Left lobe of liver (tissue), 2 donors: ENCODE results near the gene SKA2. TPM values are rescaled to one million over a fixed set of nuclear protein-coding genes. Genes with fewer than 3 reads are reported as not detected.
"Not testable (repeated sequence)": the region's sequence is repeated elsewhere in the genome, so short reads cannot be mapped to it uniquely, and the experiment has no call there.

ENCODE experiments used
- ATAC-seq: fragments of 200-7000 bp; cut with Tn5 transposase; one replicate; pipeline ENCODE4 v1.9.1; 2020; ENCODE audit warnings: mild to moderate bottlenecking, moderate library complexity
- DNase-seq: peaks from one replicate; pipeline ENCODE4 v3.0.0-alpha.2; 2020; ENCODE audit warnings: low spot score
- total RNA-seq: library from RNA; stranded (reverse); gene quantifications from one replicate; pipeline ENCODE4 v1.2.1, GENCODE V29; 2021
- donor health status: DM: no; HTN: no; CAD: no; lungs with moderate emphysema.
- donor health status: DM: no; HTN: yes; CAD: no.

The SKA2 gene
- total RNA-seq, 1 donor from 2014 or later, result 10.9 TPM

- DNase-seq (peak; percentile 75), ATAC-seq (peak; percentile 59)
These were observed 49.0 kb downstream of the SKA2 start for GRCh38 chr17:59105852-59106462.

- DNase-seq (no peak), ATAC-seq (no peak)
These were observed 53.8 kb downstream of the SKA2 start for GRCh38 chr17:59101178-59101577.

GRCh38 chr17:59097876-59098275 is 57.1 kb downstream of the SKA2 start:
- DNase-seq (no peak), ATAC-seq (no peak)

GRCh38 chr17:59094861-59095530 is 60.0 kb downstream of the SKA2 start:
- DNase-seq (no peak), ATAC-seq (no peak)

GRCh38 chr17:59093702-59094231 is 61.2 kb downstream of the SKA2 start:
- DNase-seq (no peak), ATAC-seq (no peak)

- ATAC-seq, result no peak
These were observed 61.8 kb downstream of the SKA2 start for GRCh38 chr17:59093145-59093701.

GRCh38 chr17:59090593-59090992 is 64.4 kb downstream of the SKA2 start:
- ATAC-seq, DNase-seq: not testable (repeated sequence)

More at GRCh38 chr17:59093145-59093701, 61.8 kb downstream of the SKA2 start:
- DNase-seq, result no peak

GRCh38 chr17:59084154-59084553 is 70.8 kb downstream of the SKA2 start:
- DNase-seq (no peak), ATAC-seq (no peak)

- ATAC-seq (no peak), DNase-seq (no peak)
These were observed 80.5 kb downstream of the SKA2 start for GRCh38 chr17:59074494-59074893.

GRCh38 chr17:59073972-59074371 is 81.0 kb downstream of the SKA2 start:
- no peak for DNase-seq
- no peak for ATAC-seq

GRCh38 chr17:59069856-59070255 is 85.1 kb downstream of the SKA2 start:
- DNase-seq (no peak), ATAC-seq (no peak)

GRCh38 chr17:59067756-59068155 is 87.2 kb downstream of the SKA2 start:
- DNase-seq (no peak), ATAC-seq (no peak)

GRCh38 chr17:59067340-59067739 is 87.6 kb downstream of the SKA2 start:
- ATAC-seq, result no peak
- DNase-seq, result no peak

GRCh38 chr17:59062509-59062908 is 92.5 kb downstream of the SKA2 start:
- ATAC-seq (no peak), DNase-seq (no peak)

Other genes starting within 250 kb of the SKA2 start
- gene TRIM37, start 48.3 kb downstream of the SKA2 start, total RNA-seq, result 11.2 TPM
- gene PRR11, start 560 bp upstream of the SKA2 start, total RNA-seq, result 0.53 TPM
- 5.0 TPM for gene SMG8, start 54.8 kb upstream of the SKA2 start, total RNA-seq
- 0.68 TPM for gene GDPD1, start 65.3 kb upstream of the SKA2 start, total RNA-seq
- gene YPEL2, start 176.5 kb upstream of the SKA2 start, total RNA-seq, result 18.9 TPM